ENCODE measurements around the gene MYCT1.
"Not testable (repeated sequence)": the region's sequence is repeated elsewhere in the genome, so short reads cannot be mapped to it uniquely, and the experiment has no call there.

Gene MYCT1, protein sequence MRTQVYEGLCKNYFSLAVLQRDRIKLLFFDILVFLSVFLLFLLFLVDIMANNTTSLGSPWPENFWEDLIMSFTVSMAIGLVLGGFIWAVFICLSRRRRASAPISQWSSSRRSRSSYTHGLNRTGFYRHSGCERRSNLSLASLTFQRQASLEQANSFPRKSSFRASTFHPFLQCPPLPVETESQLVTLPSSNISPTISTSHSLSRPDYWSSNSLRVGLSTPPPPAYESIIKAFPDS

DNA sequence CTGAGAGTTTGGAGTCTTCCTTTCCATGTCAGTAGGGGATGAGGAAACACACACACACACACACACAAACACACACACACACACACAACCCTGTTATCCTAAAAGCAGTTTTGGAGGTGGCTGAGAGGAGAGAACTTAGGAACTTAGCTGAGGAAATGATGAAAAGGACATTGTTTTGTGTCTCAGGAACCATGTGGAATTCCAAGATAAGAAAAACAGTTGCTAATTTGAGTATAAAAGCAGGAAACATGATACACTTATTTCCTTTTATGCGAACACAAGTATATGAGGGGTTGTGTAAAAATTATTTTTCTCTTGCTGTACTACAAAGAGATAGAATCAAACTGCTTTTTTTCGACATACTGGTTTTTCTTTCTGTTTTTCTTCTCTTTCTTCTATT is at the start of gene MYCT1:
TSS of gene MYCT1 (plus strand) at position 264 of the 400 bp plus-strand sequence. CDS start at position 270, 6 bp downstream.
- no peak for DNase-seq

DNA sequence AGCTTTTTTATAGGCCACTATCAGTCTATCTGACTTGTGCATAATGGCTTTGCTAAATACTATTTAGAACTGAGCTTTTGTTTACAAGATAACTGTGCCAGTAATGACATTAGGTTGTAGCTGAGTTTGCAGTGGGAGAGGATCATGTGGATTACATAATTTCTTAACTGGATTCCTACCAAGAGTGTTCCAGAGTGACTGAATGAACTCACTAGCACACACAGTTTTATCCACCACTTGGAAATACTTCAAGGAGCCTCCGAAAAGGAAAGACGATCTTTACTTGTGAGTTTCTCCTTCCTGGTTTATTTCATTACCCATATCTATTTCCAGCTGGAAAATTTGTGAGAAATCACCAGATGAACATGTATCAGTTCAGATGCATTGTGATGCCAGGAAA is 49.6 kb upstream of the MYCT1 start:
- no peak for DNase-seq

DNA sequence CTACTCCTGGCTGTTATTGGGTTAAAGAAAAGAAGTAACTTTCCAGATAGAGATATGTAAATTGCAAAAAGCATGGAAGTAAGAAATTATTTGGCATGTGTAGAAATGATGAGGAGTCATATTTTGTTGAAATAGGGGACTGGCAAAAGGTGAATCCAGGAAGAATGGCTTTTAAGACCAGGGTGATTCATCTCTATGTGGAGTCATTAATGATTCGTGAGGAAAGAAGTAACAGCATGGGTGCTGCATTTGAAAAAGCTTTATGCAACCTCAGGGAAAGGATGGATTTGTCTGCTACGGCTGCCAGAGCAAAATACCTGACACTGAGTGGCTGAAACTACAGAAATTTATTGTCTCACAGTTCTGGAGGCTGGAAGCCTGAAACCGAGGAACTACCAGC is 45.7 kb upstream of the MYCT1 start:
- DNase-seq: no peak

DNA sequence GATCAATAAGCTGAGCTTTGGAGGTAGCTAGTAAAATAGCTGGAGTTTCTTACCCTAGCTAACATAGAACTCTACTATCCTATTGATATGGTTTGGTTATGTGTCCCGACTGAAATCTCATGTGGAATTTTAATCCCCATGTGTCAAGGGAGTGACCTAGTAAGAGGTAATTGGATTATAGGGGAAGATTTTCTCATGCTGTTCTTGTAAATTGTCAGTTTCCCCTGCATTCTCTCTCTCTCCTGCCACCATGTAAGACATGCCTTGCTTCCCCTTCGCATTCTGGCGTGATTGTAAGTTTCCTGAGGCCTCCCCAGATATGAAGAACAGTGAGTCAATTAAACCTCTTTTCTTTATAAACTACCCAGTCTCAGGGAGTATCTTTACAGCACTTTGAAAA is 35.9 kb upstream of the MYCT1 start:
- DNase-seq: no peak

GRCh38 chr6:152669895-152670294 is 27.8 kb upstream of the MYCT1 start:
- DNase-seq: no peak

DNA sequence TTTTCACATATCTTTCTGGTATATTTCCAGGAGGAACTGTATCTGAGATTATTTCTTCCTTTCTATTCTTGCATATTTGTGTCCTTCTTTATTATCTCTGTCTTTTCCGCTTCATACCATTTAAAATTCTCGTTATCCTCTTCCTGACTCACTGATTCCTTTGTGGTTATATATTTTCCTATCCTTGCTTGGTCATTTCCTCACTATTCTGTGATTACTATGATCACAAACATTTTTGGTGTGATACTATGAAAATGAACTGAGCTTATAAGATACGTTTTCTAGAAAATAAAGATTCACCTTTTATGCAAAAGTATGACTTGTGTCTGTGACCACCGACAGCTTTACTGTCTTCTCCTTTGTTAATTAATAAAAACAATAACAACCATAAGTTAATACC is 26.5 kb upstream of the MYCT1 start:
- no peak for DNase-seq

- no peak for DNase-seq
These were observed 24.5 kb upstream of the MYCT1 start for GRCh38 chr6:152673236-152673635.

- DNase-seq: no peak
These were observed 17.5 kb upstream of the MYCT1 start for GRCh38 chr6:152680151-152680550.

- DNase-seq: no peak
These were observed 16.7 kb upstream of the MYCT1 start for GRCh38 chr6:152680879-152681517.

DNA sequence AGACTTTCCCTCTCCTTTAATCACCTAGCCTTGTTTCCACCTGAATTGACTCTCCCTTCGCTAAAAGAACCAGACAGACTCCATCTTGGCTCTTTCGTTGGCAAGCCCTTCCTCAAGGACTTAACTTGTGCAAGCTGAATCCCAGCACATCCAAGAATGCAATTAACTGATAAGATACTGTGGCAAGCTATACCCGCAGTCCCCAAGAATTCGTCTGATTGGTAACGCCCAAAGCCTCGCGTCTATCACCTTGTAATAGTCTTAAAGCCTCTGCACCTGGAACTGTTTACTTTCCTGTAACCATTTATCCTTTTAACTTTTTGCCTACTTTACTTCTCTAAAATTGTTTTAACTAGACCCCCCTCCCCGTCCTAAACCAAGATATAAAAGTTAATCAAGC is 15.6 kb upstream of the MYCT1 start:
- DNase-seq: no peak

- DNase-seq: not testable (repeated sequence)
These were observed 14.8 kb upstream of the MYCT1 start for GRCh38 chr6:152682935-152683334.

GRCh38 chr6:152685819-152686218 is 11.9 kb upstream of the MYCT1 start:
- no peak for DNase-seq

DNA sequence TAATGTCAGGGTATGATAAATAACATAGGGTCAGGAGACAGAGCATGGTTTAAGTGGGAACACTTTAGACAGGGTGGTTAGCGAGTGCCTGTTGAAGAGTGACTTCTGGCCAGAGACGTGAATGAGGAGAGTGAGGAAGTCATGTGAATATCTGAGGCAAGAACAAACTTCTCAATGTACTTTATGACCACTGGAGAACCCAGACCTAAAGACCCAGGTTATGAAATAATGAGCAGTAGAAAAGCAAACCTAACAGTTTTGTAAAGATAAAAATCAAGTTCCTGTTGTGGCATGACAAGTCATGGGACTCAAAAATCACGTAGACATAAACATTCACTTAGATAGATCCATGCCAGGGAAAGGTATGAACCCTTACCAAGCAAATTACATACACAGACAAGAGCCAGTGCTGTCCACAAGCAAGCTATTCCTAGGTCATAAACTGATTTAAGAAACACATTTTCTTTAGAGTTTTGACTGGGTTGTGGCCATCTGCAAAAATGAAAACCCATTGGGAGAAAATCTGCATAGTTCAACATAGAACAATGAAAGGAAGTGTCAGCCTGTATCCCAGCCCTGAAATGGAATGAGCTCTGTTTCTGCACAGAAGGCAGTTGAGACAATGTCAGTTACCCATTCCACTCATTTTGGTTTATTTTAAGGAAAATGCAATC is 2.2 kb upstream of the MYCT1 start:
- no peak for DNase-seq

GRCh38 chr6:152696522-152696921 is 1.2 kb upstream of the MYCT1 start:
- no peak for DNase-seq

- no peak for DNase-seq
These were observed 995 bp downstream of the MYCT1 start for GRCh38 chr6:152698692-152699091.

DNA sequence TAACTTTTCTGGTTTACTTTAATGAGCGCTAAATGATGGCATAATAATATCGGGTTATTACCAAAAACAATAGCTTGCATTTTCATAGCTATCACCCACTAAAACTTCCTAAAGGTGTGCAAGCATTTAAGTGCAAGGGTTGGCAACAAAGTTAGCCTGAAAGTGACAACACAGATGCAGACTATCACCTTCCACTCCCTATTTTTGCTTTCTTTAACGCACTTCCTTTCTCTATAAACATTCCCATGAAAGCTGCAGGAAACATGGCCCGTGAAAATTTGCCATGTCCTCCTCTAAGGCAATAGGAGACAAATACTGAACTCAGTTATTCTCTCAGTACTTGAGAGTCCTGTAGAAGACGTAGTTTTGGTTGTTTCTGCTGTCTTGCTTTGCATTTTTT is 2.7 kb downstream of the MYCT1 start:
- DNase-seq: no peak

DNA sequence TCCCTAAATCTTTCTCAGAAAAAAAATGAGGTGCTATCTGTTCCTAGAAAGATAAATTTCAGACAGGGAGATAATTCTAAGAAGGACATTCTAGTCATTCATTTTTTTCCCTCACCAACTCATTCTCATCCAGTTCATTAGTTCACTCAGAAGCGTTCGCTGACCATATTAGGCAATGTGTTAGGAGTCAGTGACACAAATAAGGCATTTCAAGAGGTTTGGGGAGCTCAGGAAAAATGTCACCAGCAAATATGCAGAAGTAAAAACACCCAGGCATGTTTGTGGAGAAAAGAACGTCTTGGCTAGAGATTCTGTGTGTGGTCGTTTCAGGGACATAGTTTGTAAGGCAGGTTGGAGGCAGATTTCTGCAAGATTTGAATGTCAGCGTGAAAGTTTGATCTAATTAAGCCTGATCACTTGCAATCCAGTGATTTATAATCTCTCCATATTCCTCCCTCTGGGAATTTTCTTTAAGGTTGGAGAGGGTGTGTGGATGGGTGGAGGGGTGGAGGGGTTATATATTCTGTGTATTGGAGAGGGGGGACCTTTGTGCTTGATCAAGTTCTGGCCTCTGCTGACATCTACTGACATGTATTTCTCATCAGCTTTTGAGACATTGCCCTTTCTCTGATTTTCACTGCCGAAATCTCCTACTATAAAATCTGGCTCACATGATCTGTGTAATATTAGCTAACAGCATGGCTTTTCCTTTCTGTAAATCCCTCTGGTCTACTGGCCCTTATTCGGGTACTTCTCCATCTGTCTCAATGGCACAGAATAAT is 3.6 kb downstream of the MYCT1 start:
- DNase-seq: no peak

DNA sequence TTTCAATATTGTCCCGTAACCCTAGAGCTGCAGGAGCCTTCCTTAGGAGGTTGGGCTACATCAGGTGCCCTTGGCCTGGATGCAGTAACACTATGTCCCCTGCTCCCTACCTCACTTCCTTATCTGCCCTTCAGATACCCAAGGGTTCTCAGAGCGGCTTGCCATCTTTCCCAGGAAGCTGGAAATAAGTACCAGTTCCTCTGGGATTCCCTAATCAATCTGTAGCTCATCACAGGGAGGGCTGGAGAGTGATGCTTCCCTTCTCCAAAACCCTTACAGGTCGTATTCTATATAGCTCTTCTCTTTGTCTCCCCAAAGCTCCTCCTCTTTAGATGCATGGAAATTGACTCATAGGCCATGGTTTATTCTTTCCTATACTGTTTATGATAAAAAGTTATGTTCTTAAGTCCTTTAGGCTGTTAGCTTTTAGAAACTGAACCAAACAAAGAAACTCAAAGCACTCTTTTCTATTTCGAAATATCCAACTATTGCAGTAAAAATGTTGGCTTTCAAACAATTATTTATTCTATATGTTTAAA is 4.2 kb downstream of the MYCT1 start:
- DNase-seq: no peak

DNA sequence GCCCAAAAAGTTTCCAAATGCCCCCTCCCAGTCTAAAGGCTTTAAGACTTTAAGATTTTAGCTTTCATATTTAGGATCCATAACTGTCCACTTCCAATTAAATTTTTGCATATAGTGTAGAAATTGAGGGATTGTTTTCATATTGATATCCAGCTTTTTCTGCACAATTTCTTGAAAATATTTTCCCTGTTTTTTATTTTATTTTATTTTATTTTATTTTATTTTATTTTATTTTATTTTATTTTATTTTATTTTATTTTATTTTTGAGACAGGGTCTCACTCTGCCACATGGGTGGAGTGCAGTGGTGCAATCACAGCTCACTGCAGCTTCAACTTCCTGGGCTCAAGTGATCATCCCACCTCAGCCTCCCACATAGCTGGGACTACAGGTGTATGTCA is 6.1 kb downstream of the MYCT1 start:
- not testable (repeated sequence) for DNase-seq

- DNase-seq: no peak
These were observed 7.6 kb downstream of the MYCT1 start for GRCh38 chr6:152705327-152705726.

DNA sequence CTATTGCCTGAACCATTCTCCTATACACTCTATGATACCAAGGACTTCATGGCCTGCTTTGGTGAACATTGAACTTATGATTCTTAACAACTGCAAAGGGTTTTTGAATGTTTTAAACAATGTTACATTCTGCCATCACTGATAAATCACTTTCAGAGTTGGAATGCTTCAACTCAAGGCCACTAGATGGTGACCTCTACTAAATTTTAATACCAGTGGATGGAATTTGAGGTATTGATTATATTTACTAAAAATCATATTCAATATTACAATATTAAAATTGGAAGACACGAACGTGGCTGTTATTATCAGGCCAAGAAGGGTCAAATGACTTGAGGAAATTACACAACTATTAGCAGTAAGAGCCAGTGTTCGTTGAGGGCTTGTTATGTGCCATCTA is 18.6 kb downstream of the MYCT1 start:
- no peak for DNase-seq

GRCh38 chr6:152720974-152721373 is 23.3 kb downstream of the MYCT1 start:
- no peak for DNase-seq

DNA sequence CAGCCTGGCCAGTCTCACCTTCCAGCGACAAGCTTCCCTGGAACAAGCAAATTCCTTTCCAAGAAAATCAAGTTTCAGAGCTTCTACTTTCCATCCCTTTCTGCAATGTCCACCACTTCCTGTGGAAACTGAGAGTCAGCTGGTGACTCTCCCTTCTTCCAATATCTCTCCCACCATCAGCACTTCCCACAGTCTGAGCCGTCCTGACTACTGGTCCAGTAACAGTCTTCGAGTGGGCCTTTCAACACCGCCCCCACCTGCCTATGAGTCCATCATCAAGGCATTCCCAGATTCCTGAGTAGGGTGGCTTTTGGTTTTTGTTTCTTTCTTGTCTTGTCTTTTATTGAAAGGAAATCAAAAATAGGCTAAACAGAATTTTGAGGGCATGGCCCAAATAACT is 24.3 kb downstream of the MYCT1 start:
- DNase-seq: no peak

Measured in NCI-H187 treated with DMSO at 0.1 percent for 48 hours (cell line).